HG02840 (cell line): ENCODE data around the gene PARD6G.
"Not testable (repeated sequence)": the region's sequence is repeated elsewhere in the genome, so short reads cannot be mapped to it uniquely, and the experiment has no call there.

Experiments used
- ATAC-seq: cut with Tn5 transposase; IDR thresholded peaks from one replicate; pipeline ENCODE4 v1.9.1; 2021; ENCODE audit warnings: mild to moderate bottlenecking, moderate library complexity, moderate number of reproducible peaks; ENCODE audit not compliant: unreplicated experiment, low FRiP score

The PARD6G gene

DNA sequence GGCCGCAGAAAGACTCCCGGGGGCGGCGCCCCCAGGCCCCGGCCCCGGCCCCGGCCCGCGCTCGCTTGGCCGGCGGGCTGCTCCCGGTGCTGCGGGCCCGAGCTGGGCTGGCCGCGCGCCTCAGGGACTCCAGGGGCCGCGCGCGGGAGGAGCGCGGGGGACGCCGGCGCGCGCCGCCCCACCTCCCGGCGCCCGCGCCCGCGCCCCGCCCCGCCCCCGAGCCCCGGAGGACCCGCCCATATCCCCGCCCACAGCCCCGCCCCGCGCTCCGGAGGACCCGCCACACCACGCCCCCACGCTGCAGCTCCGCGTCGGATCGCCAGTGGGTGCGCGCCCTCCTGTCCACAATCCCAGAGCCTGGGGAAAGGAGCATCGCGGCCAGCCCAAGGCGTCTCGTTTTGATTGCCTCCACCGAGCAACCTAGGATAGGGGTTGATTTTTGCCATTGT, at the start of gene PARD6G:
PARD6G (minus strand) TSS at position 122 of the 449 bp plus-strand sequence. CDS start 166 bp downstream, outside the sequence.
- peak; percentile 66 for ATAC-seq

DNA sequence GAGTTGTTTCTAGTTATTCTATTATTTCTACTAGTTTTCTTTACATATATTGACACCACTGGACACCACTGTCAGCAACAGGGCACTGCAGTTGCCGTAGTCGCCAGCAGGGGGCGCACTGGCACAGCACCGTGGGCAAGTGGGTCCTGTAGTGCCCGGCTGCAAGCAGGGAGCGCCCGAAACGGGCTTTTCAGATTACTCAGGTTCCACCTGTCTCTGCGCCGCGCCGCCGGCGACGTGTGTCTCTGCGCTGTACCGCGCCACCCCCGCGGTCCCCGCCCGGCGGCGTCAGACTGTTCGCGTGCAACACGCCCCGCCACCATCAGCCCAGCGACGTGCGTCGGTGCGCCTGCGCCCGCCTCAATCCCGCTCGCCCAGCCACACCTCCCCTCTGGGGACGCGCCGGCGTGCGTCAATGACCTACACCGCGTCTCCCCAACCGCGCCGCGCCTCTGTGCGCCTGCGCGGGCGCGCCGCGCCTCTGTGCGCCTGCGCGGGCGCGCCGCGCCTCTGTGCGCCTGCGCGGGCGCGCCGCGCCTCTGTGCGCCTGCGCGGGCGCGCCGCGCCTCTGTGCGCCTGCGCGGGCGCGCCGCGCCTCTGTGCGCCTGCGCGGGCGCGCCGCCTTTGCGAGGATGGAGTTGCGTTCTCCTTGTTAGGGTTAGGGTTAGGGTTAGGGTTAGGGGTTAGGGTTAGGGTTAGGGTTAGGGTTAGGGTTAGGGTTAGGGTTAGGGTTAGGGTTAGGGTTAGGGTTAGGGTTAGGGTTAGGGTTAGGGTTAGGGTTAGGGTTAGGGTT, 15.1 kb upstream of the PARD6G start:
- not testable (repeated sequence) for ATAC-seq

- ATAC-seq, result no peak
These were observed 12.3 kb upstream of the PARD6G start for GRCh38 chr18:80259610-80260009.

- no peak for ATAC-seq
These were observed 11.3 kb upstream of the PARD6G start for GRCh38 chr18:80258640-80259039.

DNA sequence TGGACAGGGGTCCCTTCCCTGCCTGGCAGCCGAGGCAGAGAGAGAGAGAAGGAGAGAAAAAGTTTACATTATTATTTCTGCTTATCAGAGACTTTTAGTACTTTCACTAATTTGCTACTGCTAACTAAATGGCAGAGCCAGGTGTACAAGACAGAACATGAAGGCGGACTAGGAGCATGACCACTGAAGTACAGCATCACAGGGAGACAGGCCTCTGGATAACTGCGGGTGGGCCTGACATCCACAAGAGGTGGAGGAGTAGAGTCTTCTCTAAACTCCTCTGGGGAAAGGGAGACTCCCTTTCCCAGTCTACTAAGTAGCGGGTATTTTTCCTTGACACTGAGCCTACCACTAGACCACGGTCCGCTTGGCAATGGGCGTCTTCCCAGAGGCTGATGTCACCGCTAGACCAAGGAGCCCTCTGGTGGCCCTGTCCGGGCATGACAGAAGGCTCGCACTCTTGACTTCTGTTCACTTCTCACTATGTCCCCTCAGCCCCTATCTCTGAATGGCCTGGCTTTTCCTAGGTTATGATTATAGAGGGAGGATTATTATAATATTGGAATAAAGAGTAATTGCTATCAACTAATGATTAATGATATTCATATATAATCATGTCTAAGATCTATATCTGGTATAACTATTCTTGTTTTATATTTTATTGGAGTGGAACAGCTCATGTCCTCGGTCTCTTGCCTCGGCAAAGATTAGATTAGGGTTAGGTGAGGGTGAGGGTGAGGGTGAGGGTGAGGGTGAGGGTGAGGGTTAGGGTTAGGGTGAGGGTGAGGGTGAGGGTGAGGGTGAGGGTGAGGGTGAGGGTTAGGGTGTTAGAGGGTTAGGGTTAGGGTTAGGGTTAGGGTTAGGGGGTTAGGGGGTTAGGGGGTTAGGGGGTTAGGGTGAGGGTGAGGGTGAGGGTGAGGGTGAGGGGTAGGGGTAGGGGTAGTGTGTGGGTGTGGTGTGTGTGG, 10.5 kb upstream of the PARD6G start:
- not testable (repeated sequence) for ATAC-seq

GRCh38 chr18:80254971-80255500, 7.7 kb upstream of the PARD6G start:
- ATAC-seq, result no peak

DNA sequence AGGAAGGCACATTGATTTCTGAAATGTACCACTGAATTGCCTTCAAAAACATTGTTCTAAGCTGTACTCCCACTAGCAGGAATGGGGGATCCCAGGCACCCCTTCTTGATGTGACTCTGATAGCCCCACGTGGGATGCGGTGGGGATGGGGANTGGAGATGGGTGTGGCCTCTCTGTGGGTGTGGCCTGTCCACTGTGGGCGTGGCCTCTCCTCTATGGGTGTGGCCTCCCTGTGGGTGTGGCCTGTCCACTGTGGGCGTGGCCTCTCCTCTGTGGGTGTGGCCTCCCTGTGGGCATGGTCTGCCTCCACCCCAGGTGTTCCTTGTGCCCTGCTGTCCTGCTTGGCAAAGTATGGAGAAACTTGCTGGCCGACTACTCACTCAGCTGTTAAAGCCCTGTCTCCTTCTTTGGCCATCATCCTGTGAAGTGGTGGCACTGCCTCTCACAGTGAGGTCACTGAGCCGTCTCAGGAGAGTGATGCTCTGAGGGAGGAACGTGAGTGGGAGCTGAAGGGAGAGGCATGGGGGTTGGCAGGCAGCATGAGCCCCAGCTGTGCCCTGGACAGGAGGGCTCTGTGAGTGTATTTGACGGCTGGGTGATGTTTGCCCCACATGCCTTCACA, 6.7 kb upstream of the PARD6G start:
- no peak for ATAC-seq

GRCh38 chr18:80253236-80253635, 5.9 kb upstream of the PARD6G start:
- no peak for ATAC-seq

GRCh38 chr18:80252136-80252535, 4.8 kb upstream of the PARD6G start:
- no peak for ATAC-seq

DNA sequence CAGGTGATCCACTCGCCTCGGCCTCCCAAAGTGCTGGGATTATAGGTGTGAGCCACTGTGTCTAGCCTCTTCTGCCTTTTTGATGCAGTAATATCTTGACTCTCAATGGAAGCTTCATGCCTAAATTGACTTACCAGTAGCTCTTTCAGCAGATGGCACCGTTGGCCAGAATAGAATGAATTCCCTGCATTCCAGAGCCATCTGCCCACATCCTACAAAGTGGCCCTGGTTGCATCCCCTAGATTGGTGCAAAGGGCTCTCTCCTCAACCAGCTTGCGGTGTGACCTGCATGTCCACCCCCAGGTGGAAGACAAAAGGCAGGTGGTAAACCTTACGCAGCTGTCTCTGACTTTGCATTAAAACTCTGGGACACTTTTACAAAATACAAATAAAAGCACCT, 4.4 kb upstream of the PARD6G start:
- no peak for ATAC-seq

- no peak for ATAC-seq
These were observed 3.5 kb upstream of the PARD6G start for GRCh38 chr18:80250740-80251364.

- ATAC-seq, result no peak
These were observed 2.1 kb upstream of the PARD6G start for GRCh38 chr18:80249217-80250093.

DNA sequence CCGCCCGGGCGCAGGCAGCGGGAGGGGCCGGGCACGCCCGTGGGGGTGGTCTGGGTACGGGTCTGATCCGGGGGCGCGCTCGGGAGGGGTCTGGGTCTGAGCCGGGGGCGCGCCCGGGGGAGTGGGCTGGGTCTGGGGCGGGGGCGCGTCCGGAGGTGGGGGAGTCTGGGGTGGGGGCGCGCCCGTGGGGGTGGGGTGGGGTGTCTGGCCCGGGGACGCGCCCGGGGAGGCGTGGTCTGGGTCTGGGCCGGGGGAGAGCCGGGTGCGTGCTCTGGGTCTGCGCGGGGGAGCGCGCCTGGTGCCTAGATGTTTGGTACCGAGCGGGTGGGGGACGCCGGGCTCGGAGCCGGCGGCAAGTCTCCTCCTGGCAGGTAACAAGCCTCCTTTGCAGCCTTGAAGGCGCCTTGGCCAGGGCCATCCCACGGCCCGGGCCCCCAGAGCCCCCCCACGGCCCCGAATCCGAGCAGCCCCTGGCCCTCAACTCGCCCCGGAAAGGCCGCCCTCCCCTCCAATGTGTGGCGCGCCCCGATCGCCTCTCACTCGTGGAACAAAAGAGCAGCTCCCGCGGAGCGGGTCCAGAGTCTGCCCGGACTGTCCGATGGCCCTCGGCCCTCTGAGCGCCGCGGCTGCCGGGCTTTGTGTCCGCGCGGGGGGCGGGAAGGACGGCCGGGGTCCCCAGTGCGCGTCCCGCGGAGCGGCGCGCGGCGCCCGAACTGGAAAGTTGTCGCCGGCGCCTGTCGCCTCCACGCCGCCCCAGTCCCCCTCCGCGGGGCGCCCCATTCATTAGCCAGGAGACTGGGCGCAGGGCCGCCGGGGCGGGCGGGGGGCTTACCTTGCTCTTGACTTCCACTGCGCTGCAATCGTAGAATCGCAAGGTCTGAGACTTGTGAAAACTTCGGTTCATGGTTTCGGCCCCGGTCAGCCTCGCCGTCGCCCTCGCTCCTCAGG, 595 bp downstream of the PARD6G start:
- peak; percentile 42 for ATAC-seq

DNA sequence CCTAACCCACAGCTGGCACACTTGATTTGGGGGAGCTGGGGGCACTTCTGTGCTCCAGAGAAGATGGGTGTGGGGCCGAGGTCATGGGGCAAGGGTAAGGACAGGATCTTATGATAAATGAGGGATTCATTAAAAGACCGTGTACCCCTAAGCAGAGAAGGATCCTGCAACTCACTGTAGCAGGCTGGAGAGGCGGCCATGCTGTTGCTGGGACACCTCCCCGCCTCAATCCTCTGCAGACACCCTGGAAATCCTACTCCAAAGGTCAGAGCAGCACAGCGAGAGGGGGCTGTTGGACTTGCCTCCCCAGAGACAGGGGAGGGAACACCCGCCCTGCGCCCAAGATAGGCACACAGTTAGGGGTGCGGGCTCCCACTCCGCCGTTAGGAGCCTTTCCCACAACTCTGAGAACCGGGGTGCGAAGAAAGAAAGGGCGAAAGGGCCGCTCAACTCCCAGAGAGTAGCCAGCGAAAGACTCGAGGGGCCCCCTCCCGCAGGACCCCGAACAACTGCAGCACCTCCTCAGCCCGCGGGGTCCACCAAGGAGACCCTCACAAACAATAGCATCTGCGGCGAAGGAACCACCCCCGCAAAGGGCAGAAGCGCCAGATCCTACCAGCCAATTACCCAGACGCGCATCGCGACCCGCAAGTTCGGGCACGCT, 1.4 kb downstream of the PARD6G start:
- no peak for ATAC-seq

- ATAC-seq, result no peak
These were observed 2.2 kb downstream of the PARD6G start for GRCh38 chr18:80244956-80245730.

- no peak for ATAC-seq
These were observed 3.1 kb downstream of the PARD6G start for GRCh38 chr18:80244167-80244566.

GRCh38 chr18:80243204-80243603, 4.1 kb downstream of the PARD6G start:
- ATAC-seq, result no peak
